Uterus (tissue), 4 donors: ENCODE results near the gene ZNF862. TPM values are rescaled to one million over a fixed set of nuclear protein-coding genes. Genes with fewer than 3 reads are reported as not detected.

Source experiments
- DNase-seq, 2 donors: peaks; one replicate each; pipeline ENCODE4 v3.0.0-alpha.2; 2019 to 2020
- H3K27ac ChIP-seq, 2 donors: fragments of 200-600 bp; sonication (generic); 1 replicate in 1 of 2; 2 replicates in 1 of 2; pipeline ENCODE4 v1.5.1; 2016 to 2018
- H3K27me3 ChIP-seq, 2 donors: fragments of 200-600 bp; sonication (generic); one replicate each; pipeline ENCODE4 v1.5.1; 2018 to 2019; ENCODE audit warnings: control low read depth in 1 of 2
- H3K36me3 ChIP-seq, 2 donors: fragments of 200-600 bp; sonication (generic); one replicate each; pipeline ENCODE4 v1.5.1; 2019; ENCODE audit warnings: control low read depth in 1 of 2
- H3K4me1 ChIP-seq, 2 donors: fragments of 200-600 bp; sonication (generic); one replicate each; pipeline ENCODE4 v1.5.1; 2018 to 2019; ENCODE audit warnings: control low read depth in 1 of 2
- H3K4me3 ChIP-seq, 2 donors: fragments of 200-600 bp; sonication (generic); 1 replicate in 1 of 2; 2 replicates in 1 of 2; pipeline ENCODE4 v1.5.1; 2018 to 2019; ENCODE audit warnings: mild to moderate bottlenecking in 1 of 2
- H3K9me3 ChIP-seq, 2 donors: fragments of 200-600 bp; sonication (generic); one replicate each; pipeline ENCODE4 v1.5.1; 2019; ENCODE audit warnings: control low read depth in 1 of 2
- POLR2A ChIP-seq, 2 donors: fragments of 450-650 bp; IDR thresholded peaks; one replicate each; pipeline ENCODE4 v1.6.1; 2016; ENCODE audit warnings: antibody characterized with exemption in 2 of 2, mild to moderate bottlenecking in 1 of 2, moderate library complexity in 1 of 2
- intact Hi-C: fragments of 100-400 bp; cut with DNase I; formaldehyde crosslinking; loops from one replicate; pipeline ENCODE4 v1.15.1; 2023; ENCODE audit warnings: low total_unique reads
- total RNA-seq, 4 donors: library from RNA; depleted of rRNA in 3 of 4; stranded (reverse); fragments of >200 nt in 3 of 4; gene quantifications; one replicate each; pipeline versions ENCODE4 v1.1.0 to v1.2.4, GENCODE V29; 2014 to 2023
- TF ChIP-seq, protein P1 (sequence below), 4 experiments: fragments of 200-600 bp in 2 of 4; fragments of 450-650 bp in 2 of 4; sonication (generic) in 2 of 4; IDR thresholded peaks; one replicate each; pipeline ENCODE4 v1.5.1; 2016 to 2019; ENCODE audit warnings: antibody characterized with exemption in 4 of 4, mild to moderate bottlenecking in 2 of 4, moderate library complexity in 1 of 4
- donor health status: DM: yes; HTN: yes; CAD: no.

ZNF862 gene
- total RNA-seq, 4 donors from 2014 or later: 1.8 to 39.4 (median 14.6) TPM

DNA sequence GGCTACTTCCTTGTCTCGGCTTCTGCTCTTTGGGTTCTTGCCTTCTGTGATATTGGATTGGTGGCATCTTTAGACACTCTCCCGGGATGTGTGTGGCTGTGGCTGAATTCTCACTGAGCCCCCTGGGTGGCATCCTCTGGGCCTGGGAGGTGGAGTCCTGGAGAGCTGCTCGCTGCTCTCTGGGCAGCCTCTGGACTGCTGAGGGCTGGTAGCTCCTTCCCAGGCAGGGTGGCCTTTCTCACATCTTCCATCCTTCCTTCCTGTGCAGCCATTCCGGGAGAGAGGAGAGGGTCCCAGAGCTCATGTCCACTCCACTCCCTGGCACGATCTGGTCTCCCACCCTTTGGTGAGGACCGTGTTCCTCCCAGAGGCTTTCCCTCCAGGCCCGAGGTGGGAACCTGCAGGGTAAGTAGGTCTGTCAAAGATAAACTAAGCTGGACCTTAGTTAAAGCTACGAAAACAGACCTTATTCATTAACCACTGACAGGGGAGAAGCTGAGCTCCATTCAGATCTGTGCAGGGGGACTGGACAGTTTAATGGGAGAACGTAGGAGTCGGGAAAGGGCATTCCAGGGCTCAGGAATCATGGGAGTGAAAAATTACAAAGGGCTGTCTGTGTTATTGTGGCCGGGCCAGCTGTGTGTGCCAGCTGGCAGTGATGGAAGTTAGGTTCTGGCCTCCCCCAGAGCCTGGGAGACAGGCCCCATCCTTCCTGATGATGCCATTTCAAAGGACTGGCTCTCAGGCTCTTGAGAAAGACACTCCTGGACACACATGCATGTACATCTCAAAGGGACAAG, 44.3 kb downstream of the ZNF862 start:
- TF ChIP-seq POLR2A (IDR thresholded peaks at IDR 0.05): no peak
- TF ChIP-seq, protein P1, sequence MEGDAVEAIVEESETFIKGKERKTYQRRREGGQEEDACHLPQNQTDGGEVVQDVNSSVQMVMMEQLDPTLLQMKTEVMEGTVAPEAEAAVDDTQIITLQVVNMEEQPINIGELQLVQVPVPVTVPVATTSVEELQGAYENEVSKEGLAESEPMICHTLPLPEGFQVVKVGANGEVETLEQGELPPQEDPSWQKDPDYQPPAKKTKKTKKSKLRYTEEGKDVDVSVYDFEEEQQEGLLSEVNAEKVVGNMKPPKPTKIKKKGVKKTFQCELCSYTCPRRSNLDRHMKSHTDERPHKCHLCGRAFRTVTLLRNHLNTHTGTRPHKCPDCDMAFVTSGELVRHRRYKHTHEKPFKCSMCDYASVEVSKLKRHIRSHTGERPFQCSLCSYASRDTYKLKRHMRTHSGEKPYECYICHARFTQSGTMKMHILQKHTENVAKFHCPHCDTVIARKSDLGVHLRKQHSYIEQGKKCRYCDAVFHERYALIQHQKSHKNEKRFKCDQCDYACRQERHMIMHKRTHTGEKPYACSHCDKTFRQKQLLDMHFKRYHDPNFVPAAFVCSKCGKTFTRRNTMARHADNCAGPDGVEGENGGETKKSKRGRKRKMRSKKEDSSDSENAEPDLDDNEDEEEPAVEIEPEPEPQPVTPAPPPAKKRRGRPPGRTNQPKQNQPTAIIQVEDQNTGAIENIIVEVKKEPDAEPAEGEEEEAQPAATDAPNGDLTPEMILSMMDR (IDR thresholded peaks at IDR 0.05): no peak
- intact Hi-C loops: no loop called here
- peak overlapping the region; percentile 52 to 63 for H3K27ac ChIP-seq
- H3K9me3 ChIP-seq: no peaks in the 10 kb centered on the region
- no peaks in the 10 kb centered on the region for H3K27me3 ChIP-seq
- peaks cover 0 to 9% of the 10 kb centered on the region in 2 donors for H3K4me1 ChIP-seq
- DNase-seq: peak; percentile 77 to 80
- H3K4me3 ChIP-seq: no peak overlapping the region
- H3K36me3 ChIP-seq: no peaks in the 10 kb centered on the region

GRCh38 chr7:149883048-149883438, 44.9 kb downstream of the ZNF862 start:
- H3K36me3 ChIP-seq: no peaks in the 10 kb centered on the region
- H3K9me3 ChIP-seq: no peaks in the 10 kb centered on the region
- no peaks in the 10 kb centered on the region for H3K27me3 ChIP-seq
- no peak overlapping the region for H3K4me3 ChIP-seq
- intact Hi-C loops: no loop called here
- peak overlapping the region; percentile 16 to 52 for H3K27ac ChIP-seq
- TF ChIP-seq, protein P1 (IDR thresholded peaks at IDR 0.05): no peak
- TF ChIP-seq POLR2A (IDR thresholded peaks at IDR 0.05): no peak
- peak in 1 of 2 donors; percentile 15 for DNase-seq
- H3K4me1 ChIP-seq: peaks cover 0 to 9% of the 10 kb centered on the region in 2 donors

- no peaks in the 10 kb centered on the region for H3K9me3 ChIP-seq
- no peaks in the 10 kb centered on the region for H3K36me3 ChIP-seq
- H3K27ac ChIP-seq: peak overlapping the region; percentile 16 to 52
- intact Hi-C loops: no loop called here
- peaks cover 0 to 9% of the 10 kb centered on the region in 2 donors for H3K4me1 ChIP-seq
- no peak for TF ChIP-seq POLR2A (IDR thresholded peaks at IDR 0.05)
- TF ChIP-seq, protein P1 (IDR thresholded peaks at IDR 0.05): peak; percentile 39 to 58 (median 52)
- peak; percentile 49 for DNase-seq
- no peaks in the 10 kb centered on the region for H3K27me3 ChIP-seq
- no peak overlapping the region for H3K4me3 ChIP-seq
These were observed 45.3 kb downstream of the ZNF862 start for GRCh38 chr7:149883452-149883861.

DNA sequence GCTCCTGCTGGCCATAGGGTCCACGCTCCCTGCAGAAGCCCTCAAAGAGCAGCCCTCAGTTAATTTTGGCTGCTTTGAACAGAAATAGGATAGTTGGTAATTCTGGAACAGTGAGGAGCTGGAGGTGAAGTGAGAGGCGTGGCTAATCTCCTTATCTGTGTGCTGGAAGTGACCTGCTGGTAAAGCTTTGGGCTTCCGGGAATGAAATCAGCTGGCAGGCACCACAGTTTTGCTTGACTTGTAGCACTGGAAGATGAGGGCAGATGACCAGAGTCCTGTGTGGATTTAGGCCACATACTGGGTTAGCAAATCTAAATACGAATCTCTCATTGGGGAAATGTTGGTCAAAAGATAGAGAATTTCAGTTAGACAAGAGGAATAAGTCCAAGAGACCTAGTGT, 45.8 kb downstream of the ZNF862 start:
- DNase-seq: peak in 1 of 2 donors; percentile 23
- no peak for TF ChIP-seq POLR2A (IDR thresholded peaks at IDR 0.05)
- TF ChIP-seq, protein P1 (IDR thresholded peaks at IDR 0.05): no peak
- Histone ChIP-seq H3K9me3 (no peaks in the 10 kb centered on the region), H3K27ac (peak overlapping the region; percentile 1 to 52), H3K4me3 (no peak overlapping the region), H3K4me1 (peaks cover 0 to 9% of the 10 kb centered on the region in 2 donors), H3K27me3 (no peaks in the 10 kb centered on the region), H3K36me3 (no peaks in the 10 kb centered on the region)
- intact Hi-C loops: no loop called here

DNA sequence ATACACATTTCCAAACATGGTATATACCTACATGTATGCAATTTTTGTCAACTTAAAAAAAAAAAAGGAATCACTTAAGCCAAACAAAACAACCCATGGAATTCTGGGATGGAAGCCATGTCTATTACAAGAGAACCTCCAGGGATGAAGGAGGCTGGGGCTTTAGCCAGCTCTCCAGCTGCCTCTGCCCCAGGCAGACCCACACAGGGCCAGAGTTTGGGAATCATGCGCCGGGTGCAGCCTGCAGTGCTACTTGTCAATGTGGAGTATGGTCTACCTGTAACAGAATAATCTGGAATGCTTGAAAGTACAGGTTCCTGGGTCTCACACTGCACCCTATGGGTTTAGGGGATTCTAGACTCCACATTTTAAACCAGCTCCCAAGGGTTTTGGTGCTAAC, 46.4 kb downstream of the ZNF862 start:
- Histone ChIP-seq H3K4me3 (no peak overlapping the region), H3K36me3 (no peaks in the 10 kb centered on the region), H3K27me3 (no peaks in the 10 kb centered on the region), H3K27ac (no peak overlapping the region), H3K4me1 (peaks cover 0 to 9% of the 10 kb centered on the region in 2 donors), H3K9me3 (no peaks in the 10 kb centered on the region)
- intact Hi-C loops: no loop called here
- no peak for TF ChIP-seq POLR2A (IDR thresholded peaks at IDR 0.05)
- TF ChIP-seq, protein P1 (IDR thresholded peaks at IDR 0.05): no peak
- peak in 1 of 2 donors; percentile 20 for DNase-seq
